Measurements from ENCODE around the gene TNNT1. TPM values are rescaled to one million over a fixed set of nuclear protein-coding genes. Genes with fewer than 3 reads are reported as not detected.

The TNNT1 gene
- polyA plus RNA-seq, 1 experiment: 3.3 TPM

- CTCF ChIA-PET: interaction anchor here (0.6 kb wide), 1 partner anchor 602 kb away, joined by 3 read pairs; no protein-coding TSS in a partner anchor
- Histone ChIP-seq H3K9me3 (ENCODE audit: control insufficient read depth, insufficient read depth, low read length) (peaks cover 23% of the 10 kb centered on the region), H3K27me3 (ENCODE audit: control insufficient read depth, insufficient read depth, low read length) (peaks cover 69% of the 10 kb centered on the region), H3K27ac (ENCODE audit: low read depth, low read length) (no peak overlapping the region), H3K4me3 (ENCODE audit: low read depth, low read length) (no peak overlapping the region)
- TF ChIP-seq CTCF (IDR thresholded peaks at IDR 0.05; ENCODE audit: low read depth, low read length): no peak
- POLR2A ChIA-PET: no interaction called here
- no peak for DNase-seq (ENCODE audit: low read depth, low spot score)
Observed at GRCh38 chr19:55083004-55083850, 65.8 kb downstream of the TNNT1 start.

Small RNA genes lying within 50 kb of the gene (small RNA-seq; reads per million reads assigned to genes)
- gene MIR7975 (ENCODE audit: insufficient read length, low read depth) (not detected), gene RF01210 (ENCODE audit: insufficient read length, low read depth) (not detected)

Other genes with a start within 250 kb of the TNNT1 start
- not detected in 2 replicates for gene NCR1, start 243.1 kb downstream of the TNNT1 start, polyA plus RNA-seq (2011; rRNA removed)
- not detected in 2 replicates for gene NLRP7, start 201.7 kb downstream of the TNNT1 start, polyA plus RNA-seq (2011; rRNA removed)
- gene NLRP2, start 182.8 kb downstream of the TNNT1 start, polyA plus RNA-seq (2011; rRNA removed): 0.12 TPM in 1 of 2 replicates, not detected in the other
- 0.11 TPM in 1 of 2 replicates, not detected in the other for gene GP6, start 110.9 kb downstream of the TNNT1 start, polyA plus RNA-seq (2011; rRNA removed)
- 3.1 and 4.5 TPM in 2 replicates for gene RDH13, start 86.1 kb downstream of the TNNT1 start, polyA plus RNA-seq (2011; rRNA removed)
- 1.5 and 2.3 TPM in 2 replicates for gene EPS8L1, start 73.3 kb downstream of the TNNT1 start, polyA plus RNA-seq (2011; rRNA removed)
- 24.2 and 30.0 TPM in 2 replicates for gene PPP1R12C, start 31.6 kb downstream of the TNNT1 start, polyA plus RNA-seq (2011; rRNA removed)
- gene TNNI3, start 8.5 kb upstream of the TNNT1 start, polyA plus RNA-seq (2011; rRNA removed): 0.20 and 0.21 TPM in 2 replicates
- gene DNAAF3, start 17.4 kb upstream of the TNNT1 start, polyA plus RNA-seq (2011; rRNA removed): 0.21 TPM in 1 of 2 replicates, not detected in the other
- gene SYT5, start 31.1 kb upstream of the TNNT1 start, polyA plus RNA-seq (2011; rRNA removed): 0.06 and 0.15 TPM in 2 replicates
- 1.3 and 1.9 TPM in 2 replicates for gene PTPRH, start 60.3 kb upstream of the TNNT1 start, polyA plus RNA-seq (2011; rRNA removed)
- gene TMEM86B, start 79.6 kb upstream of the TNNT1 start, polyA plus RNA-seq (2011; rRNA removed): 0.87 and 1.2 TPM in 2 replicates
- gene PPP6R1, start 109.8 kb upstream of the TNNT1 start, polyA plus RNA-seq (2011; rRNA removed): 24.5 and 30.1 TPM in 2 replicates
- gene HSPBP1, start 130.9 kb upstream of the TNNT1 start, polyA plus RNA-seq (2011; rRNA removed): 18.5 and 27.4 TPM in 2 replicates
- gene BRSK1, start 134.8 kb upstream of the TNNT1 start, polyA plus RNA-seq (2011; rRNA removed): 9.5 and 11.2 TPM in 2 replicates
- gene TMEM150B, start 176.1 kb upstream of the TNNT1 start, polyA plus RNA-seq (2011; rRNA removed): not detected in 2 replicates
- gene KMT5C, start 190.7 kb upstream of the TNNT1 start, polyA plus RNA-seq (2011; rRNA removed): 2.6 and 3.7 TPM in 2 replicates
- gene COX6B2, start 205.5 kb upstream of the TNNT1 start, polyA plus RNA-seq (2011; rRNA removed): 0.16 and 0.19 TPM in 2 replicates
- gene GARIN5B, start 214.1 kb upstream of the TNNT1 start, polyA plus RNA-seq (2011; rRNA removed): not detected in 2 replicates
- gene IL11, start 221.3 kb upstream of the TNNT1 start, polyA plus RNA-seq (2011; rRNA removed): 14.8 and 19.9 TPM in 2 replicates
- gene TMEM190, start 227.6 kb upstream of the TNNT1 start, polyA plus RNA-seq (2011; rRNA removed): 0.32 and 0.50 TPM in 2 replicates
- gene TMEM238, start 235.1 kb upstream of the TNNT1 start, polyA plus RNA-seq (2011; rRNA removed): not detected in 2 replicates
- gene RPL28, start 236.7 kb upstream of the TNNT1 start, polyA plus RNA-seq (2011; rRNA removed): 325 and 535 TPM in 2 replicates

Measured in AG04450 (cell line).